Peyer's patch (tissue), 4 donors: ENCODE results near the gene ANO10. TPM values are rescaled to one million over a fixed set of nuclear protein-coding genes. Genes with fewer than 3 reads are reported as not detected.
A peak's percentile ranks its signal among the peaks of the same experiment; 100 is the strongest.

Experiments used
- DNase-seq, 3 donors: peaks; one replicate each; pipeline ENCODE4 v3.0.0-alpha.2; 2017 to 2019
- H3K27ac ChIP-seq, 4 donors: fragments of 200-600 bp; sonication (generic); one replicate each; pipeline ENCODE4 v1.5.1; 2016 to 2019
- H3K27me3 ChIP-seq, 2 donors: fragments of 200-600 bp; sonication (generic); one replicate each; pipeline ENCODE4 v1.5.1; 2019
- H3K36me3 ChIP-seq, 3 donors: fragments of 200-600 bp; sonication (generic); one replicate each; pipeline ENCODE4 v1.5.1; 2016 to 2019
- H3K4me1 ChIP-seq, 4 donors: fragments of 200-600 bp; sonication (generic); one replicate each; pipeline ENCODE4 v1.5.1; 2016 to 2019
- H3K4me3 ChIP-seq, 4 donors: fragments of 200-600 bp; sonication (generic); 1 replicate in 3 of 4; 2 replicates in 1 of 4; pipeline ENCODE4 v1.5.1; 2016 to 2019; ENCODE audit warnings: mild to moderate bottlenecking in 1 of 4
- H3K9me3 ChIP-seq, 4 donors: fragments of 200-600 bp; sonication (generic); one replicate each; pipeline ENCODE4 v1.5.1; 2016 to 2019; ENCODE audit warnings: mild to moderate bottlenecking in 1 of 4
- POLR2A ChIP-seq, 2 donors: fragments of 450-650 bp; IDR thresholded peaks; one replicate each; pipeline ENCODE4 v1.5.1; 2017; ENCODE audit warnings: antibody characterized with exemption in 2 of 2, mild to moderate bottlenecking in 2 of 2, moderate library complexity in 2 of 2
- total RNA-seq, 4 donors: library from RNA; depleted of rRNA; stranded (reverse); fragments of >200 nt; gene quantifications; one replicate each; pipeline ENCODE4 v1.1.0, GENCODE V29; 2016
- TF ChIP-seq, protein P1 (sequence below), 6 experiments: fragments of 450-650 bp in 4 of 6; fragments of 200-600 bp in 2 of 6; sonication (generic) in 1 of 6; IDR thresholded peaks; one replicate each; pipeline ENCODE4 v1.5.1; 2017 to 2019; ENCODE audit warnings: antibody characterized with exemption in 6 of 6, mild to moderate bottlenecking in 3 of 6, moderate library complexity in 1 of 6

ANO10 gene
- total RNA-seq, 4 donors from 2014 or later = 33.8 to 110 (median 70.0) TPM

DNA sequence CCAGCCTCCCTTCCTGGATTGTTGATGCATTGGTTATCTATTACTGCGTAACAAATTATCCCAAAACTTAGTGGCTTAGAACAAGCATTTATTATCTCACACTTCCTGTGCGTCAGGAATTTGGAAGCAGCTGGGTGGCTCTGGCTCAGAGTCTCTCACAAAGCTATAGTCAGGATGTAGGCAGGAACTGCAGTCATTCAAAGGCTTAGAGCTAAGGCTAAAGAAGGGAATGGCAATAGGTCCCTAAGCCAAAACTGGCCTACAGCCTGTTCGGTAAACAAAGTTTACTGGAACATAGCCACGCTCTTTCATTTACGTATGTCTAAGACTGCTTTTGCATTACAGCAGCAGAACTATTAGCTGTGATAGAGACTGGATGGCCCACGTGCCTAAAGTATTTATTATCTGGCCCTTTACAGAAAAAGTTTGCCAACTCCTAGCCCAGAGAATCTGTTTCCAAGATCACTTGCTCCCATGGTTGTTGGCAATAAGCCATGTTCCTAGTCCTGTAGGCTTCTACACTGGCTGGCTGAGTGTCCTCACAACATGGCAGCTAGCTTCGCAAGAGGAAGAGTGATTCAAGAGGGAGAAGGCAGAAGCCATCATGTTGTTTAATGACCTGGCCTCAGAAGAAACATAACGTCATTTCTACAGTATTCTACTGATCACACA, 203.1 kb downstream of the ANO10 start:
- H3K9me3 ChIP-seq = no peaks in the 10 kb centered on the region
- peaks cover 0 to 6% (median 0%) of the 10 kb centered on the region in 4 donors for H3K4me1 ChIP-seq
- H3K27ac ChIP-seq = peak overlapping the region in 1 of 4 donors; percentile 47
- DNase-seq = no peak
- no peak for TF ChIP-seq POLR2A (IDR thresholded peaks at IDR 0.05)
- TF ChIP-seq, protein P1, sequence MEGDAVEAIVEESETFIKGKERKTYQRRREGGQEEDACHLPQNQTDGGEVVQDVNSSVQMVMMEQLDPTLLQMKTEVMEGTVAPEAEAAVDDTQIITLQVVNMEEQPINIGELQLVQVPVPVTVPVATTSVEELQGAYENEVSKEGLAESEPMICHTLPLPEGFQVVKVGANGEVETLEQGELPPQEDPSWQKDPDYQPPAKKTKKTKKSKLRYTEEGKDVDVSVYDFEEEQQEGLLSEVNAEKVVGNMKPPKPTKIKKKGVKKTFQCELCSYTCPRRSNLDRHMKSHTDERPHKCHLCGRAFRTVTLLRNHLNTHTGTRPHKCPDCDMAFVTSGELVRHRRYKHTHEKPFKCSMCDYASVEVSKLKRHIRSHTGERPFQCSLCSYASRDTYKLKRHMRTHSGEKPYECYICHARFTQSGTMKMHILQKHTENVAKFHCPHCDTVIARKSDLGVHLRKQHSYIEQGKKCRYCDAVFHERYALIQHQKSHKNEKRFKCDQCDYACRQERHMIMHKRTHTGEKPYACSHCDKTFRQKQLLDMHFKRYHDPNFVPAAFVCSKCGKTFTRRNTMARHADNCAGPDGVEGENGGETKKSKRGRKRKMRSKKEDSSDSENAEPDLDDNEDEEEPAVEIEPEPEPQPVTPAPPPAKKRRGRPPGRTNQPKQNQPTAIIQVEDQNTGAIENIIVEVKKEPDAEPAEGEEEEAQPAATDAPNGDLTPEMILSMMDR (IDR thresholded peaks at IDR 0.05) = no peak
- no peak overlapping the region for H3K4me3 ChIP-seq
- H3K36me3 ChIP-seq = no peaks in the 10 kb centered on the region
- no peaks in the 10 kb centered on the region for H3K27me3 ChIP-seq

DNA sequence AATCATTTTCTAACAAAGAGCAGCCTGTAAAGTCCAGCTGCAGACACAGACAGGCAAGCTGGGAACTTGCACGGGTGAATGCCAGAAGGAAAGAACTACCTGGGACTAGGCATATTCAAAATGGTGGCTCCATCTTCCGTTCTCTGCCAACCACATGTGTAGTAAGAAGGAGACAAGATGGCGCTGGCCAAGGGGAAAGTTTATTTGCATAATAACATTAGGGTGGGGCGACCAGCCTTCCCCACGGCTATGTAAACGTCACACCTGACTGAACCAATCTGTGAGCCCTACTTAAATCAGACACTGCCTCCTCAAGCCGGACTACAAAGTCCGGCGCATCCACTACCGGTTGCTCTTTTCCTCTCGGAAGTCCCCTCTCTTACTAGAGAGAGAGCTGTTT, 204.7 kb downstream of the ANO10 start:
- no peak for DNase-seq
- H3K27ac ChIP-seq = no peak overlapping the region
- TF ChIP-seq, protein P1 (IDR thresholded peaks at IDR 0.05) = no peak
- TF ChIP-seq POLR2A (IDR thresholded peaks at IDR 0.05) = no peak

DNA sequence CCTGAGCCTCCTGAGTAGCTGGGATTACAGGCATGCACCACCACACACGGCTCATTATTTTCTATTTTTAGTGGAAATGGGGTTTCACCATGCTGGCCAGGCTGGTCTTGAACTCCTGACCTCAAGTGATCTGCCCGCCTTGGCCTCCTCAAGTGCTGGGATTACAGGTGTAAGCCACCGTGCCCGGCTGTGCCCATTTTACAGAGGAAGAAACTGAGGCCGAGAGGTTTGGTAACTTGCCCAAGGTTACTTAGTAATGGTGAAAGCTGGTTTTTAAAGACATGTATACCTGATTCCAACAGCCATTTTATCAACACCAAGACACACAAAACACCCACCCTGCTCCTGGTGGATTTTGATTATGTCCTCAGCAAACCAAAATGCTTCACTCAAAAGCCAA, 206.7 kb downstream of the ANO10 start:
- TF ChIP-seq, protein P1 (IDR thresholded peaks at IDR 0.05) = no peak
- no peak for TF ChIP-seq POLR2A (IDR thresholded peaks at IDR 0.05)
- H3K9me3 ChIP-seq = no peaks in the 10 kb centered on the region
- no peak overlapping the region for H3K27ac ChIP-seq
- H3K4me3 ChIP-seq = no peak overlapping the region
- no peaks in the 10 kb centered on the region for H3K4me1 ChIP-seq
- no peak for DNase-seq
- no peaks in the 10 kb centered on the region for H3K27me3 ChIP-seq
- H3K36me3 ChIP-seq = no peaks in the 10 kb centered on the region

More for the DNA sequence above, 204.7 kb downstream of the ANO10 start:
- Histone ChIP-seq H3K4me1 (no peaks in the 10 kb centered on the region), H3K4me3 (no peak overlapping the region), H3K9me3 (no peaks in the 10 kb centered on the region), H3K27me3 (no peaks in the 10 kb centered on the region), H3K36me3 (no peaks in the 10 kb centered on the region)

DNA sequence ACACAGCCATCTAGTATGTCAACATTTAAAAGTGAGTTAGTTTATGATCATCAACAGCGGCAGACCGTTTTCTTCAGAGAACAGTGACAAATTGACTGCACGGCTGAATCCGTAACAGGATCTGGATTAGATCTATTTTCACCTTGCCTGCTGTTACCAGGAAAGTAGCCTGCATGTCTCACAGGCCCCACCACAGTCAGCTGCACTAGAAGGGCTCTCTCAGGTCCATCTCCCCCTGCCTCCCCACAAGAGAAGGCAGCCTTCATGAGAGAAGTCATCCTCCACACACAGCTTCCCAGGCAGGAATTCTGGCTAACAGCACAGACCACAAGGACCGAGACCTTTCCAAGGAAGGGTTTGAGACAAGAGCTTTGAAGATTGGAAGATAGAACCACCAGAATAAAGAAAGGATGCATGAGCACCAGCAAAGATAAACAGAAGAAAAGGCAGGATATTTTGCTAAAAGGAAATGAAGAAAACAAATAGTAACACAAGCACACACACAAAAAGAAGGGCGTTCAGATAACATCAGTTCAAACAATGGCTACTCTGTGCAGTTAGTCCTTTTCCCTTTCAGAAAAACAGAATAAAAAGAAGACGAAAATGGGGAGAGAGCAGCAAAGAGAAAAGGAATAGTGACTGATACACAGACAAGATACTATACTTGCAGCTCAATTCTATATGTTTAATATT, 208.0 kb downstream of the ANO10 start:
- no peak for DNase-seq
- no peak overlapping the region for H3K27ac ChIP-seq
- TF ChIP-seq, protein P1 (IDR thresholded peaks at IDR 0.05) = no peak
- TF ChIP-seq POLR2A (IDR thresholded peaks at IDR 0.05) = no peak

DNA sequence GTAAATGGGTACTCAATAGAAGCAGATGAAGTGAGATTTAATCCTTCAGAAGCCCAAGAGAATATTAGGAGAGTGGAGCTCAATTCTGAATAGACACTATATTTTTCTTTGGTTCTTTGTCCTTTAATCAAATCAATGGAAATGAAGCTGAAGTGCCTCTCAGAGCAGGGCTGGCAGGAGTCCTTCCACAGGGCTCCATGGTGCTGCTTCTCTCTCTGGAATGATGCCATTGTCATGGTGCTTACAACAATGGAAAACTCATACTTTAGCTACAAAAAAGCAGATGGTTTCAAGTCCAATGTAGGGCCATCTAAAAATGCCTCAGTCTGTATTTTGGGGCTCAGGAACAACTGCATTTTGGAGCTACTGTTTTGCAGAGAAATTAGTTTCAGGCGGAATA, 210.4 kb downstream of the ANO10 start:
- no peaks in the 10 kb centered on the region for H3K9me3 ChIP-seq
- no peak for DNase-seq
- no peaks in the 10 kb centered on the region for H3K36me3 ChIP-seq
- TF ChIP-seq, protein P1 (IDR thresholded peaks at IDR 0.05) = no peak
- TF ChIP-seq POLR2A (IDR thresholded peaks at IDR 0.05) = no peak
- H3K4me1 ChIP-seq = no peaks in the 10 kb centered on the region
- H3K27me3 ChIP-seq = no peaks in the 10 kb centered on the region
- no peak overlapping the region for H3K4me3 ChIP-seq
- no peak overlapping the region for H3K27ac ChIP-seq

More for the DNA sequence above, 208.0 kb downstream of the ANO10 start:
- Histone ChIP-seq H3K9me3 (no peaks in the 10 kb centered on the region), H3K36me3 (no peaks in the 10 kb centered on the region), H3K4me3 (no peak overlapping the region), H3K4me1 (no peaks in the 10 kb centered on the region), H3K27me3 (no peaks in the 10 kb centered on the region)
